SU-DHL-6 (cell line): ENCODE data around the gene BMERB1.

ENCODE experiments used
- H2AFZ ChIP-seq: fragments of 200-600 bp; sonication (generic); 2 replicates; pipeline ENCODE4 v1.6.1; 2014; ENCODE audit warnings: low read depth, mild to moderate bottlenecking, moderate library complexity, mixed read lengths, antibody characterized with exemption, low read length; ENCODE audit not compliant: severe bottlenecking
- H3F3A ChIP-seq: fragments of 200-600 bp; shearing (Covaris generic); 2 replicates; pipeline ENCODE4 v1.6.0; 2016; ENCODE audit warnings: antibody characterized with exemption, mild to moderate bottlenecking; ENCODE audit not compliant: insufficient read depth
- H3K27ac ChIP-seq: fragments of 200-600 bp; sonication (generic); 2 replicates; pipeline ENCODE4 v1.5.1; 2016; ENCODE audit warnings: low read depth, mild to moderate bottlenecking, low read length, moderate library complexity, mixed read lengths
- H3K27me3 ChIP-seq: fragments of 200-600 bp; sonication (generic), shearing (Covaris generic); 2 replicates; pipeline ENCODE4 v1.6.0; 2014; ENCODE audit warnings: mild to moderate bottlenecking, low read length
- H3K36me3 ChIP-seq: fragments of 200-600 bp; sonication (generic); 2 replicates; pipeline ENCODE4 v1.6.1; 2014; ENCODE audit warnings: mild to moderate bottlenecking, low read length, mixed read lengths
- H3K4me2 ChIP-seq: fragments of 300-600, 200-600 bp; shearing (Covaris generic), sonication (generic); 2 replicates; pipeline ENCODE4 v1.6.0; 2014; ENCODE audit warnings: low read length, low read depth, mild to moderate bottlenecking; ENCODE audit not compliant: poor library complexity, severe bottlenecking
- H3K4me3 ChIP-seq: fragments of 200-600 bp; sonication (generic); 2 replicates; pipeline ENCODE4 v1.5.1; 2014; ENCODE audit warnings: antibody characterized with exemption, low read length, mild to moderate bottlenecking, mixed read lengths; ENCODE audit not compliant: insufficient read depth, poor library complexity, severe bottlenecking
- H3K79me2 ChIP-seq: fragments of 200-600 bp; sonication (generic); 2 replicates; pipeline ENCODE4 v1.6.1; 2014; ENCODE audit warnings: mild to moderate bottlenecking, low read length, moderate library complexity; ENCODE audit not compliant: insufficient read depth
- H3K9ac ChIP-seq: fragments of 200-600 bp; sonication (generic); 2 replicates; pipeline ENCODE4 v1.7.0; 2014; ENCODE audit warnings: mild to moderate bottlenecking, low read length
- H3K9me2 ChIP-seq: fragments of 200-600 bp; sonication (generic); replicated peaks from 2 replicates; pipeline ENCODE4 v1.6.1; 2014; ENCODE audit warnings: low read length; ENCODE audit not compliant: insufficient read depth
- H3K9me3 ChIP-seq: fragments of 200-600 bp; sonication (generic); 2 replicates; pipeline ENCODE4 v1.6.1; 2014; ENCODE audit warnings: low read length, mixed read lengths; ENCODE audit not compliant: insufficient read depth
- H4K20me1 ChIP-seq: fragments of 200-600 bp; sonication (generic); 2 replicates; pipeline ENCODE4 v1.6.1; 2014; ENCODE audit warnings: low read depth, mild to moderate bottlenecking, antibody characterized with exemption, low read length, moderate library complexity, mixed read lengths
- EZH2phosphoT487 ChIP-seq: fragments of 200-600 bp; sonication (generic), shearing (Covaris generic); conservative IDR thresholded peaks from 2 replicates; pipeline ENCODE4 v1.6.1; 2018; ENCODE audit warnings: mild to moderate bottlenecking, antibody characterized with exemption, low read length, moderate library complexity, mixed read lengths
- TF ChIP-seq, protein P1 (sequence below): fragments of 200-600 bp; sonication (generic); IDR thresholded peaks from one replicate; pipeline ENCODE4 v1.5.1; 2017; ENCODE audit warnings: antibody characterized with exemption, mild to moderate bottlenecking, low read length, moderate library complexity; ENCODE audit not compliant: insufficient read depth, poor library complexity, severe bottlenecking

The BMERB1 gene

GRCh38 chr16:15610369-15610871 is 176.0 kb downstream of the BMERB1 start:
- H3K9me3 ChIP-seq, result no peaks in the 10 kb centered on the region
- no peak for TF ChIP-seq EZH2phosphoT487
- TF ChIP-seq, protein P1, sequence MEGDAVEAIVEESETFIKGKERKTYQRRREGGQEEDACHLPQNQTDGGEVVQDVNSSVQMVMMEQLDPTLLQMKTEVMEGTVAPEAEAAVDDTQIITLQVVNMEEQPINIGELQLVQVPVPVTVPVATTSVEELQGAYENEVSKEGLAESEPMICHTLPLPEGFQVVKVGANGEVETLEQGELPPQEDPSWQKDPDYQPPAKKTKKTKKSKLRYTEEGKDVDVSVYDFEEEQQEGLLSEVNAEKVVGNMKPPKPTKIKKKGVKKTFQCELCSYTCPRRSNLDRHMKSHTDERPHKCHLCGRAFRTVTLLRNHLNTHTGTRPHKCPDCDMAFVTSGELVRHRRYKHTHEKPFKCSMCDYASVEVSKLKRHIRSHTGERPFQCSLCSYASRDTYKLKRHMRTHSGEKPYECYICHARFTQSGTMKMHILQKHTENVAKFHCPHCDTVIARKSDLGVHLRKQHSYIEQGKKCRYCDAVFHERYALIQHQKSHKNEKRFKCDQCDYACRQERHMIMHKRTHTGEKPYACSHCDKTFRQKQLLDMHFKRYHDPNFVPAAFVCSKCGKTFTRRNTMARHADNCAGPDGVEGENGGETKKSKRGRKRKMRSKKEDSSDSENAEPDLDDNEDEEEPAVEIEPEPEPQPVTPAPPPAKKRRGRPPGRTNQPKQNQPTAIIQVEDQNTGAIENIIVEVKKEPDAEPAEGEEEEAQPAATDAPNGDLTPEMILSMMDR, result no peak
- H3F3A ChIP-seq, result no peaks in the 10 kb centered on the region
- H3K4me2 ChIP-seq, result no peak overlapping the region
- H3K79me2 ChIP-seq, result no peaks in the 10 kb centered on the region
- H3K4me3 ChIP-seq, result no peak overlapping the region
- H3K9me2 ChIP-seq, result no peaks in the 10 kb centered on the region
- no peaks in the 10 kb centered on the region for H3K27me3 ChIP-seq
- H3K9ac ChIP-seq, result no peak overlapping the region
- H4K20me1 ChIP-seq, result no peaks in the 10 kb centered on the region
- peaks cover 24% of the 10 kb centered on the region for H3K36me3 ChIP-seq
- no peak overlapping the region for H3K27ac ChIP-seq
- H2AFZ ChIP-seq, result no peak overlapping the region

- no peak for TF ChIP-seq EZH2phosphoT487
- TF ChIP-seq, protein P1, result no peak
- H4K20me1 ChIP-seq, result no peaks in the 10 kb centered on the region
- no peak overlapping the region for H3K4me3 ChIP-seq
- H3K79me2 ChIP-seq, result no peaks in the 10 kb centered on the region
- no peaks in the 10 kb centered on the region for H3K27me3 ChIP-seq
- H3K36me3 ChIP-seq, result peaks cover 28% of the 10 kb centered on the region
- no peaks in the 10 kb centered on the region for H3K9me3 ChIP-seq
- H3K4me2 ChIP-seq, result no peak overlapping the region
- no peak overlapping the region for H2AFZ ChIP-seq
- H3K9ac ChIP-seq, result no peak overlapping the region
- no peaks in the 10 kb centered on the region for H3K9me2 ChIP-seq
- no peaks in the 10 kb centered on the region for H3F3A ChIP-seq
- no peak overlapping the region for H3K27ac ChIP-seq
These were observed 177.2 kb downstream of the BMERB1 start for GRCh38 chr16:15611610-15612009.

- Histone ChIP-seq H3K4me2 (no peak overlapping the region), H4K20me1 (no peaks in the 10 kb centered on the region), H3K27ac (no peak overlapping the region), H3K36me3 (peaks cover 32% of the 10 kb centered on the region), H3K9ac (no peak overlapping the region), H2AFZ (no peak overlapping the region), H3K9me3 (no peaks in the 10 kb centered on the region), H3F3A (no peaks in the 10 kb centered on the region), H3K79me2 (no peaks in the 10 kb centered on the region), H3K4me3 (no peak overlapping the region), H3K9me2 (no peaks in the 10 kb centered on the region), H3K27me3 (no peaks in the 10 kb centered on the region)
- TF ChIP-seq, protein P1, result no peak
- TF ChIP-seq EZH2phosphoT487, result no peak
These were observed 179.3 kb downstream of the BMERB1 start for GRCh38 chr16:15613676-15614075.
